GM13977 (cell line): ENCODE measurements around the gene ITPKB.

ENCODE experiments used
- DNase-seq: peaks from one replicate; pipeline ENCODE4 v3.0.0; 2012; ENCODE audit warnings: low spot score
- in situ Hi-C: fragments of 300-500 bp; cut with MboI; formaldehyde crosslinking; loops from one replicate; pipeline ENCODE4 v1.12.0; 2022; ENCODE audit warnings: low sequenced_read_pairs, low pct_unique_long_range_greater_than_20kb, mixed read lengths, inconsistent platforms; ENCODE audit not compliant: unreplicated experiment
- TF ChIP-seq, protein P1 (sequence below): IDR thresholded peaks from 2 replicates; pipeline ENCODE4 v1.5.1; 2012; ENCODE audit warnings: mild to moderate bottlenecking, control low read depth; ENCODE audit not compliant: insufficient read depth; ENCODE audit errors: extremely low read depth, missing control alignments

The ITPKB gene

DNA sequence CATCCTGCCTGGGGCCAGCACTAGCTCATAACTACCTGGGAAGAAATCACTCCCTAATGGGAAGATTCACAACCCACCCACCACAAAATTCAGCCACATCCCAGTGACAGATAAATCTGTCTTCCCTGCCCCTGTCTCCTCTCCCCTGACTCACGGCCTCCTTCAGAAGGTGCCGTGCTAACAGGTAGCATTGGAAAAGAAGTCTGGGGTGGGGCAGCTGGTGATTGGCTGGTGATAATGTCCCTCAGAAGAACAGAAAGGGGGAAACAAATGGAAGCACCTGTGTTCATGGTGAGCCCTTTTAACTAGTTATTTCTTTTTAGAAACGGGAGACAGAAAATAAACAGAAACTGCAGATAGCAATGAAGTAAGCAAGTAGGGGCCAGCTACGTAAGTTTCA lies 29.1 kb downstream of the ITPKB start:
- in situ Hi-C loops = no loop called here
- DNase-seq = no peak
- TF ChIP-seq, protein P1, sequence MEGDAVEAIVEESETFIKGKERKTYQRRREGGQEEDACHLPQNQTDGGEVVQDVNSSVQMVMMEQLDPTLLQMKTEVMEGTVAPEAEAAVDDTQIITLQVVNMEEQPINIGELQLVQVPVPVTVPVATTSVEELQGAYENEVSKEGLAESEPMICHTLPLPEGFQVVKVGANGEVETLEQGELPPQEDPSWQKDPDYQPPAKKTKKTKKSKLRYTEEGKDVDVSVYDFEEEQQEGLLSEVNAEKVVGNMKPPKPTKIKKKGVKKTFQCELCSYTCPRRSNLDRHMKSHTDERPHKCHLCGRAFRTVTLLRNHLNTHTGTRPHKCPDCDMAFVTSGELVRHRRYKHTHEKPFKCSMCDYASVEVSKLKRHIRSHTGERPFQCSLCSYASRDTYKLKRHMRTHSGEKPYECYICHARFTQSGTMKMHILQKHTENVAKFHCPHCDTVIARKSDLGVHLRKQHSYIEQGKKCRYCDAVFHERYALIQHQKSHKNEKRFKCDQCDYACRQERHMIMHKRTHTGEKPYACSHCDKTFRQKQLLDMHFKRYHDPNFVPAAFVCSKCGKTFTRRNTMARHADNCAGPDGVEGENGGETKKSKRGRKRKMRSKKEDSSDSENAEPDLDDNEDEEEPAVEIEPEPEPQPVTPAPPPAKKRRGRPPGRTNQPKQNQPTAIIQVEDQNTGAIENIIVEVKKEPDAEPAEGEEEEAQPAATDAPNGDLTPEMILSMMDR = no peak

DNA sequence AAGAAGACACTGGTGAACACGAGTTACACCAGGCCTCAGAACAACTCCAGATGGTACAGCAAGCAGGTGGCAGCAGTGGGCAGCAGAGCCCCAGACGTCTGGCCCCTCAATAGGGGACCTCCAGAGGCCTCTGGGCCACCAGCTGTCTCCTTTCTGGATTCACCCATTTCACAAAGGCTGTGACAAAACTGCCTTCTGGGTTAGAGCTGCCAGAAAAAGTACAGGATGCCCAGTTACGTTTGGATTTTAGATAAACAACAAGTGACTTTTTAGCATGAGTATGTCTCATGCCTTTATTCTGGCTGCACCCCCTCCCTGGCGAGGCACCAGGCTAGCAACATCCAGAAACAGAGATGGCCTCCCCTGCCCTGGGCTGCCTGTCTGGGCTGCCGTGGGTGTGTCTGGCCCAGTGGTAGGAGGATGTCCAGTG lies 30.1 kb downstream of the ITPKB start:
- DNase-seq = no peak
- in situ Hi-C loops = no loop called here
- TF ChIP-seq, protein P1 = no peak

DNA sequence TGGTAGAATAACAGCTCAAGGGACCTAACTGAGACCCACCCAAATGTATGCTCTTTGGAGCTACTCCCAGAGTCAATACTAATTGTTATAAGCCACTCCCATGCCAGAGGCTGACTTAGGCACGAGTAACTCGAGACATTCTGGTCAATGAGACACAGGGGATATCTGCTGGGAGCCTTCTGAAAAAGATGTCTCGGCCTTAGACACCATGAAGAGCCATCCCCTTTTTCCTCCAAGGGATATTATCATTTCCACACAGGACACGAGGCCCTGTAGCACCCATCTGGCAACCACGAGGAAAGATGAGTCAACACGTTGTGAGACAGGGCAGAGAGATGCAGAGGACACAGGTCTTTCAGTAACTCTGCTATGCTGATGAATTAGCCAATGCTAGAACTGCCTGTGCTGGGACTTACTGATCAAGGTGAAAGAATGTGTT lies 30.7 kb downstream of the ITPKB start:
- DNase-seq = no peak
- TF ChIP-seq, protein P1 = no peak
- in situ Hi-C loops = no loop called here

DNA sequence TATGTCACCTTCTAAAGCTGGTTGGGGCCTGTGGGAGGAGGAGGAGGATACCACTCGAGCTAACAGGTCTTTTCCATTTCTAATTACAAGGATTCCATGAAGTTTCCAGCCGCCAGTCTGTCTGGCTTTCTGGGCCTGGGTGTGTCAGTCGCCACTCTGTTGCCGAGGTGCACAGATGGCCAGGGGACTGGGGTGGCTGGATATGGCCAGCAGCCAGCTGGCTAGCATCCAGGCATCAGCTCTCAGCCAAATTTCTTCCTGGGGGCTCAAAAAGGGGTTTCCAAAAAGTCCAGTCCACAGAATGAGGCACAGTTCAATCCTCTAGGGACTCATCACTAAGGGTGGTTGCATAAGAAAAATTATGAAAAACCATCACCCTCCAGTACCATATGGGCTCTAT lies 32.4 kb downstream of the ITPKB start:
- DNase-seq = no peak
- TF ChIP-seq, protein P1 = no peak
- in situ Hi-C loops = no loop called here

DNA sequence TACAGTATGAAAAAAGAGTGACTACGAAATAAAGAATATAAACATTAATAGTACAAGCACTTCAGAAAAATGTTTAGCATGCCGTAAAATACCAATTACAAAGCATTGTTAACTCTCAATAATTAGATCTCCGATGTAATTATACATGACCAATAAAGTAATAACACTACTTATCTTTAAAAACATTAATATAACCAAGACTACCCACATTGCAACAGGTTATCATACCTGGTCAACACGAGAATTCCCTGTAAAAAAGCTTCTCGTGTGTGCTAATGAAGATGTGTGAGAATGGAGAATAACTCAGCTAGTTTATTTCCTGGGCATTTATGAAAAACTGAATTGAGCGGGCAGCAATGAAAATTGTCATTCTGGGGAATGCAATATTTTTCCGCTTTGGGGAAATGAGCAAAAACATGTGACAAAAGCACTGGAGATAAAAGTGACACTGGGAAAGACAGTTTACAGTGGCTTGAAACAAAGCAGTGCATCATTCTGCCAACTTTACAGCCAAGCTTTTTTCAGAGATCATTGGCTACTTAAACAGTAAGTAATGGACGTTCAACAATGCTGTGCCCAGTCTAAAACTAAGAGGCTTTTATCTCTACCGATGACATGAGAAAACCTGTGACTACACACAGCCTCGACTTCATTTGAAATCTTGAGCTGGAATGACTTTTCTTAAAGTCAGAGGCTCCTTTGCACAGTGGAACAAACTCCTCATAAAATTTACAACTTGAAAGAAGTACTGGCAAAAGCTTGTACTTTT lies 34.7 kb downstream of the ITPKB start:
- TF ChIP-seq, protein P1 = no peak
- DNase-seq = no peak
- in situ Hi-C loops = no loop called here

DNA sequence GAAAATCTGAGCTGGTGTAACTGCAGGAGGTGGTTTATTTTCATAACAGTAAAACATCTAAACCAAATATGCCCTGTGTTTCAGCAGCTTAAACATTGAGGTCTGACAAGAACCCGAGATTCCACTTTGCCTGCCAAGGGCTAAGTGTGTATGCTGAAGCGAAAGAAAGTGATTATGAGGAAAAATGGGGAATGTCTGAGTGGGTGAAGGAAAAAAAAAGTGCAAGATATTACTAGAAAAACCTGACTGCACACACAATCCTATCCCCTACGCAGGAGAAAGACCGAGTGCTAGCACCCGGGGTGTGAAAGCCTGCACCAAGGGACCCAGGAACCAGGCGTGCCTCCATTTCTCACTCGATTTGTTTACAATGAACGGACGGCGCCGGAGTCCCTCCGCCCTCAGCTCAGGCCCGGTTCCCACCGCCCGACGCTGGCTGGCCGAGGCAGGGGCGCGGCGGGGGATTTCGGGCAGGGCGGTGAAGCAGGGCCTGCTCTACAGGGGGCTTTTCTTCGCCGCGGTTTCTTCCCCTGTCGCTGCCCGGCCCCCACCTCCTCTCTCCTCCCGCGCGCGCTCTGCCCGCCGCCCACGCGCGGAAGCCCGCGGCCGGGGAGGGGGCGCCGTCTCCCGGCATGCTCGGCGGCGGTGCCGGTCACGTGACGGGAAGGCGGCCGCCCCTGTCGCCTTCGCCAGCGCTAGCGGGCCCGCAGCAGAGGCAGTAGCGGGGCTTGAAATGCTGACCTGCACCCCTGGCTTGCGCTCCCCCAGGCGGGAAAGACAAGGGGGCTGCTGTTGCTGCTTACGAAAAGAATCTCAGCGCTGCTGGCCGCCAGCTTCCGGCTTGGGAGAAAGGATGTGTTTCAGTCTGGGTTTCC lies 35.9 kb downstream of the ITPKB start:
- peak; percentile 93 for DNase-seq
- in situ Hi-C loops = no loop called here
- TF ChIP-seq, protein P1 = no peak
